GM18861 (cell line): ENCODE data around the gene C10orf95.

Source experiments
- ATAC-seq: cut with Tn5 transposase; IDR thresholded peaks from one replicate; pipeline ENCODE4 v1.9.1; 2021; ENCODE audit not compliant: unreplicated experiment

Gene C10orf95

DNA sequence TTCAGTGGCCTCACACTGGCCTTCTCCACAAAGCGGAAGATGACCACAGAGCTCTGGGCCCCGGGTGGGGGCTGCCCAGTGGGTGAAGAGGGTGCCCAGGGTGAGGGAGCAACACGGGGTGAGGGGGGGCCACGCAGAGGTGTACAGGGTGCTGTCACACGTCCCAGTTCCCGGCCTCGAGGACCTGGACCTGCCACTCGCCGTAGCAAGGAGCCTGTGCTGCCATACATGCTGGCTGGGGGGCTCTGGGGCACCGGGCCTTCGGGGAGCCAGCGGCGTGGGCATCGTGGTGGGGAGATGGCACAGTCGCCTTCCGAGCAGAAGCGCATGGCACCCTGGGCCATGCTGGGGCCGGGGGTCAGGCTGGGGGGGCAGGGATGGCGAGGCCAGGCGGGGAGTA lies 34.6 kb downstream of the C10orf95 start:
- ATAC-seq: no peak

DNA sequence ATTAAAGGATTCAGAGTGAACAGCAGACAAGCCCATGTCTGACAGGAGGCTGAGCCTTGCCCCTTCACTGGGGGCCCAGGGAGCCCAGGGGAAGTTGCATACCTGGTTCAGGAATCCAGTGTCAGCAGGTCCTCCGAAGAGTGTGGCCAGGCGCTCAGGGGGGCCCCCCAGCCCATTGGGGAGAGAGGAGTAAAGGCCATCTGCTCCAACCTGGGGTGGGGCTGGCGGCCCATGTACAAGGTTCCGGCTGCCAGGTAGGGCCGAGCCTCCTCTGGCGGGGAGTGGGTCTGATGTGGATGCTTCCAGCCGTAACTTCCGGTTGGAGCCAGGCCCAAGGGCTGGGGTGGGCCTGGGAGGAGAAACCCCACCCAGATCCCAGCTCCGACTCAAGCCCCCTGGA lies 35.1 kb downstream of the C10orf95 start:
- ATAC-seq: no peak

DNA sequence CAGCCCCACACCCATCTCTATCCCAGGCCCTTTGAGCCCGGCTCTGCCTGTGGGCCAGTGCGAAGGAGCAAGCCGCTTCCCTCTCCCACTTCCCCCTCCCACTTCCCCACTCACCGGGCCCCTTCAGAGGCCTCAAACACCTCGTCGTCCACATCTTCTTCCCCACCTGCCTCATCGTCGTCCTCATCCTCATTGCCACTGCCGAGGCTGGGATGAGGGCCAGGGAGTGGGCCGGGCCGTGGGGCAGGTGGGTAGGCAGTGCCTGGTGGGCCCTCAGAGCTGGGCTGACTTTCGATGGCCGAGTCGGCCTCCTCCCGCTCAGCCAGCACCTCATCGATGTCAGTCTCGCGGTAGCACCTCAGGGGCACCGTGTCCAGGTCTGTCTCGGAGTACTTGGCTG lies 36.6 kb downstream of the C10orf95 start:
- no peak for ATAC-seq

- no peak for ATAC-seq
Measured at GRCh38 chr10:102413806-102414561, 37.4 kb downstream of the C10orf95 start.

DNA sequence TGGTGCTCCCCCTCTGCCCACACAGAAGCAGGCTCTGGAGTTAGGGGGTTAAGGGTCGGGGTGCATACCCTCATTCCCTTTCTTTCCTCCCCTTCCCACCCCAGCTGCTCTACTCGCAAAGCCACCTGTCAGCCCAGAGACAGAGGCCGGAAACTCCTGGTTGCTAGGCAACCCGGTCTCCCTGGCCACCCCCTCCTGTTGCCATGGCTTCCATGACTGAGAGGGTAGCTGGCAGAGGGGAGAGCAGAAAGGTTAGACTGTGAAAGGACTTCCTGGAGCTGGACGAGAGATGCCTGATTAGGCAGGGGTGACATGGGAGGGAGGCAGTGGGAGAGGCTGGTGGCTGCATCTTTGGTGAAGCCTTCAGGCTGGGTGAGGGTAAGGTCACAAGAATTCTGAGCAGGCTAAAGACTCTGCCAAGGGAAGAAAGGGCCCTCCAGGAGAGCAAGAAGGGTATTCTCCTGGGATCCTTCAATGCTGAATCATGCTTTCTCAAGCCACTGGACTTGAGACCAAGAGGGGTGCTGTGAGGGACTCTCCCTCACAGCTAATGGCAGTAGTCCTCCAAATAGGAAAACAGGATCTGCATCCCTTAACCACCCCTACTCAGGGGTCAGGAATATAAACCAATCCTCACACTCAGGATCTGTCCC lies 38.2 kb downstream of the C10orf95 start:
- ATAC-seq: no peak

GRCh38 chr10:102412293-102412692 lies 39.0 kb downstream of the C10orf95 start:
- no peak for ATAC-seq

DNA sequence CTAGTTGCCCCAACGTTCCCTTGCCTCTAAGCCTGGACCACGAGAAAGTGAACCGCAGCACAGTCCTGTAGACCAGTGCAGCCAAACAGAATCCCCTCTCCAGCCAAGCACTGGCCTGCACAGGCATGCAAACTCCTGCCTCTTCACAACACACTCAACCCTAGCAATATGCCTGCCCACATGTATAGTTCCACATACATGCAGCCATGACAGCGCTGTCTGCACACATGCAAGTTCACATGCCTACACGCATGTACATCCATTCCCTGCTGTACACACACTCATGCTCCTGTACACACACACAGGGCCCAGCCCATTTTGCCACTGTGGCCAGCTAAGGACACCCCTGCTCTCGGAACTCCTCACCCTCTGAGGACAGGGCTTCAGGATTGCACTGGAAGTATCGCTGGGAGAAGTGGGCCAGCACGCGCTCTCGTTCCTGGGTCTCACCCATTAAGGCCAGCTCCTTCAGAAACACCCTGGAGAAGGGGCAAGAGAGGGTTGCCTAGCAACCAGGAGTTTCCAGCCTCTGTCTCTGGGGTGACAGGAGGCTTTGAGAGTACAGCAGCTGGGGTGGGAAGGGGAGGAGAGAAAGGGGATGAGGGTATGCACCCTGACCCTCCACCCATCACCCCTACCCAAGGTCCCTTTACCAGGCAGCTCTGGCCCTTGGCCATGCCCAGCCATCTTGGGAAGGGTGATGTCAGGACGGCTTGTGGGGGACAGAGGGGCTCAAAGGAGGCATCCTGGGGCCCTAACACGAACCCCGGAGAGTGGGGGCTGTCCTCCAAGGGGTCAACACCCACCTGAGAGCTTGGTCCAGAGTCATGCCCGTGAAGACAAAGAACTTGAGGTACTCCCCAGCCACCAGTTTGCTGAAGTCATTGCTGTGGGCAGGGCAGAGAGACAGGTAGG lies 39.7 kb downstream of the C10orf95 start:
- ATAC-seq: no peak

GRCh38 chr10:102410429-102411073 lies 40.8 kb downstream of the C10orf95 start:
- ATAC-seq: no peak

- ATAC-seq: no peak
Measured at GRCh38 chr10:102409604-102410428, 41.5 kb downstream of the C10orf95 start.

DNA sequence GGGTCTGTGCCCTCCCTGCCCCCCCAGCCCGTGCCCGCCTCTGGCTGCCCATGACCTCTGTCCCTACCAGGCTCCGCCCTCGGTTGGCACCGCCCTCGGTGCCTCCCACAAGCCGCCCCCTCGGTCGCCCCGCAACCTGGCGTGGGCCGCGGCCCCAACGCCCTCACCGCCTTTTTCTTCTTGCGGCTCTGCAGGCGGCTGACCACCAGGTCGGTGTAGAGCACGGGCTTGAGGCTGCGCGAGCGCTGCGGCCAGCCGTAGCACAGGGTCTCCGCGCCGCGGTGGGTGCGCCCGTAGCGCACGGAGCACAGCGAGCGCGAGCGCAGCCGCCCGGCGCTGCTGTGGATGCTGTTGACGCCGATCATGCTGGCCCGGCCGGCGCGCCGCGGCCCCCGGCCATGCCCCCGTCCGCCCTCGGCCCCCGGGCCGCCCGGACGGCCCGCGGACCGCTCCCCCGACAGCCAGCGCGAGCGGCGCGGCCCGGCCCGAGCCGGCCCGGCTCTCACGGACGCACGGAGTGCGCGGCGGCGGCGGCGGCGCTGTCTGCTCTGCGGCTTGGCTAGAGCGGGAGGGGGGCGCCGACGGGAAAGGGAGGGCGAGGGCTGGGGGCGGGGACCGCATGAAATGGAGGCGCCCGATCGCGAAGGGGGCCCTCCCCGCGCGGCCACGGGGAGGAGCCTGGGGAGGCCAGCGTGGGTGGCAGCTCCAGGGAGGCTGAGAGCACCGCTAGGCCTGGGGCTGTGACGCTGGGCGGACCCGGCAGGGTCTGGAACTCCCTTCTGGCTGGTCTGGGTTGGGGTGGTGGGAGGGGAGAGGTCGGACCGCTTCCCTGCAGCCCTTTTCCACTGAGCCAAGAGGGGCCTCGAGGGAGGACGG lies 42.4 kb downstream of the C10orf95 start:
- no peak for ATAC-seq

DNA sequence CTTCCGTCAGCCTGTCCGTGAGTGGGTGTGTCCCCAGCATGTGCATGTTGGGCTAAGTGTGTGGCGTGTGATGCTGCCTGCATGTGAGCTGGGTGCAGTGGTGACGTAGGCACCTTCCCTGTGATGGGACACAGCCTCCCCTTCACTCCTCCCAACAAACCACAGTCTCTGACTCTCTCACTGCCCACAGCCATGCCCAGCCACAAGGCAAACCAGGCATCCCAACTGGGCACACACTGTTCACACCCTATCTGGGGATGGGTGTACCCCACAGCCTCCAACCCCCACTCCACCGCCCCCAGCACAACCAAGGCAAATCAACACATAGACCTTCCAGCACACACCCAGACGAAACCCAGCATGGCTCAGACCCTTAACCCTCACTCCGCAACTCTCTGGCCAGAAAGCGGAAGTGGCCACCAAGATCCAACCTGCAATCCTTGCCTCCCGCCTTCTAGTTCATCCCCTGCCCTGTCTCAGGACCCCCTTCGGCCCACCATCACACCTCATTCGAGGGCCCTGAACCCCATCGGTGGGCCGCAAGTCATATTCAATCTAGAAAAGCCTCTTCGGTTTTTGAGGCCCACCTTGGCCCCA lies 43.1 kb downstream of the C10orf95 start:
- no peak for ATAC-seq

DNA sequence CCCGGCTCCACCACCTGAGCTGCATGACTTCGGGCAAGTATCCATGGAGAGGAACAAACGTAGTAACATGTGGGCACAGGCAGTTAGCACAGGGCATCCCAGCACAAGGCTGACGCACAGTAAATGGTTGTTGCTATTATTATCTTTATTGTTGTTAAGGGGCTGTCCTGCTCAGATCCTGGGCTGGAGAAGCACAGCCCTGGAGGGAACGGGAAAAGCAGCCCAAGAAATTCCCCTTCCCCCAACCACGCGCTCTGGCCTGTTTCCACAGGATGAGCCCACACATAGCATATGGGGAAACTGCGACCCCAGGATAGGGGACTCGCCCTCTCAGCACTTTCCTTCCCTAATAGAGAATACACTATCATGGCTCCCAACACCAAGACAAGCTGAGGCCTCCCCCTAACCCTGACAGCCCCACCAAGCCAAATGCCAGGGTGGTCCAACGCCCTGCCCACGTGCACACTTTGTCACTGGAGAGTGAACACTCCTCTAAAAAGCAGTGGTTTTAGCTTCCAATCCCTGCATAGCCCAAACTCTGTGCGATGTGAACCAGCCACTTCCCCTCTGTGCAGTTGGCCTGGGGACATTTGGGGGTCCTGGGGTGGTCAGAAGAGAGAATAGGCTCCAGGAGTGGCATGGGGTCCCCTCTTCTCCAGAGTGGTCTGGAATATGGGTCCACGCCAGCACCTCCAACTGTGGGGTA lies 43.8 kb downstream of the C10orf95 start:
- ATAC-seq: no peak

DNA sequence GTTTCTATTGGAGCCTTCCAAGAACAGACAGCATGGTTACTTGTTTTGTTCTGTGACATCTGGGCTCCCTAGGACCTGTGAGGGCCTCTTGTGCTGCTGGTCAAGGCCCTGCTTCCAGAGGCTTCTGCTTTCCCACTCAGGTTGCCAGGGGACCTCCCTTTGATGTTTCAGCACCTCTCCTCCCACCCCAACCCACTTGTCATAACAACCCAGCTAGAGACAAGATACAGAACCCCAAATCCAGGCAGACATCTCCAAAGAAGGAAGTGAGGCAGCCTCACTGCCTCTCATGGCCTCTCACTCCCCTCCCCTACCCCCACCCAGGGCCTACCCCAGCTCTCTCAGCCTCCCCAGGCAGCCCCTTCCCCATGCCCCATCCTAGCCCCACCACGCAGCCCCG lies 44.5 kb downstream of the C10orf95 start:
- ATAC-seq: no peak

DNA sequence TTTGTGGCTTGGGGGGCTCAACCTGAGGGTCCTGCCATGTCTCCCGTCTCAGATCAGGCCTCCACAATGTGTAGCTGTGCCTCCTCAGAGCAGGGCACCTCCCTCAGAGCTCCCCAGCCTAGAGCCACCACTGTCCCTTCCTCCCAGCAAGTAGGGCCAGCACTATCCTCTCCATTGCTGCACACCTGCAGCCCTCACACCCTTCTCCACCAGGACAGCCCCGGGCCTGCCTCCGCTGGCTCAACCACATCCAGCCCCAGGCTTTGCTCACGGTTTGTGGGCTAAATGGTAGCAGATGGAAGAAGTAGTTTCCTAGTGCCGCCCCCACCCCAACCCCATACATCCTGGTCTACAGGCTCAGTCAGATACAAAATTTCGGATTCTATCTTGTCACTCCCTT lies 45.7 kb downstream of the C10orf95 start:
- ATAC-seq: no peak

- no peak for ATAC-seq
Measured at GRCh38 chr10:102405108-102405571, 46.2 kb downstream of the C10orf95 start.

GRCh38 chr10:102404361-102405107 lies 46.8 kb downstream of the C10orf95 start:
- ATAC-seq: no peak

DNA sequence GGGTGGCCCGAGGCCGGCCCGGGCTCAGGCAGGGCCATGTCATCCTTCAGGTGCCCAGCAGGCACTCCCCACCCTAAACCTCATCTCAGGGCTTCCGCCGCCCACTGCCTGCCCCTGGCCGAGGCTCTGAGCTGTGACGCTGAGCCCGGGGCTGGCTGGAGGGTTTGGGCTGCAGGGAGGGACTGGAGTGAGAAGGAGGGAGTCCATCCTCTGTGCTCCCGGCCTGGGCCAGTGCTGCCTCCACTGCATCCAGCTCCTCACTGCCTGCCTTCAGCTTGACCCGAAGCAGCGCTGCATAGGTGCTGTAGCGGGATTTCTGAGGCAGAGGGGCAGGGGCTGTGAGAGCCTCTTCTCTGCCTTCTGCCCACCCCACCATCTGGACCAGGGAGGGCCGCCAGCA lies 48.2 kb downstream of the C10orf95 start:
- ATAC-seq: no peak

- ATAC-seq: no peak
Measured at GRCh38 chr10:102402512-102402896, 48.8 kb downstream of the C10orf95 start.
